Panc1 (cell line): ENCODE data around the gene ARL2BP. TPM values are rescaled to one million over a fixed set of nuclear protein-coding genes. Genes with fewer than 3 reads are reported as not detected.

ENCODE experiments used
- ATAC-seq: fragments of 200-7000 bp; cut with Tn5 transposase; 2 replicates; pipeline ENCODE4 v1.9.1; 2020; ENCODE audit warnings: mild to moderate bottlenecking, moderate library complexity
- BruUV-seq: library from RNA; stranded (reverse); fragments of 400-500 nt; replicated peaks from 2 replicates; lab custom pipeline; 2021; lab: Mats Ljungman, UMichigan
- CTCF ChIA-PET: fragments of 300-600 bp; sonication (Branson Sonifier 250); formaldehyde crosslinking; loops from one replicate; lab custom pipeline; 2022; ENCODE audit warnings: antibody characterized with exemption; lab: Charles Lee
- POLR2A ChIA-PET: fragments of 300-600 bp; sonication (Branson Sonifier 250); formaldehyde crosslinking; loops from one replicate; lab custom pipeline; 2022; ENCODE audit warnings: antibody characterized with exemption; lab: Charles Lee
- DNase-seq: peaks from one replicate; pipeline ENCODE4 v3.0.0-alpha.2; 2010; ENCODE audit warnings: low read depth, low spot score
- H3K27ac ChIP-seq: 2 replicates; pipeline ENCODE4 v1.5.1; 2011; ENCODE audit warnings: mild to moderate bottlenecking, low read length, inconsistent platforms
- H3K27me3 ChIP-seq: fragments of 200-500 bp; sonication (Bioruptor generic); 2 replicates; pipeline ENCODE4 v1.6.0; 2014; ENCODE audit warnings: low read length, inconsistent platforms; ENCODE audit not compliant: control insufficient read depth, insufficient read depth
- H3K36me3 ChIP-seq: fragments of 200-500 bp; sonication (Bioruptor generic); 2 replicates; pipeline ENCODE4 v1.5.1; 2014; ENCODE audit warnings: inconsistent platforms, mild to moderate bottlenecking, low read length, moderate library complexity; ENCODE audit not compliant: control insufficient read depth, insufficient read depth
- H3K4me1 ChIP-seq: 2 replicates; pipeline ENCODE4 v1.5.1; 2011; ENCODE audit warnings: inconsistent platforms, mild to moderate bottlenecking, low read length, moderate library complexity; ENCODE audit not compliant: control insufficient read depth, insufficient read depth
- H3K4me3 ChIP-seq, 2 experiments: 2 replicates each; pipeline ENCODE4 v1.5.1; 2011 to 2012; ENCODE audit warnings: low read depth in 2 of 2, low read length in 2 of 2, mild to moderate bottlenecking in 2 of 2, inconsistent platforms in 1 of 2, moderate library complexity in 1 of 2
- H3K9me3 ChIP-seq: fragments of 200-500 bp; sonication (Bioruptor generic); 2 replicates; pipeline ENCODE4 v1.5.1; 2014; ENCODE audit warnings: low read depth, mild to moderate bottlenecking, inconsistent platforms, low read length, moderate library complexity; ENCODE audit not compliant: control insufficient read depth, insufficient read depth
- POLR2AphosphoS5 ChIP-seq: IDR thresholded peaks from 2 replicates; pipeline ENCODE4 v1.6.1; 2012; ENCODE audit warnings: mild to moderate bottlenecking, low read depth, low read length, moderate library complexity
- REST ChIP-seq, 2 experiments: IDR thresholded peaks; 2 replicates each; pipeline ENCODE4 v1.6.1; 2011 to 2012; ENCODE audit warnings: low read depth in 2 of 2, control low read depth in 1 of 2, low read length in 1 of 2, mild to moderate bottlenecking in 1 of 2, moderate library complexity in 1 of 2; ENCODE audit not compliant: insufficient read depth in 1 of 2
- TCF7L2 ChIP-seq: IDR thresholded peaks from 2 replicates; pipeline ENCODE4 v1.6.1; 2011; ENCODE audit warnings: mild to moderate bottlenecking, low read depth, low read length, inconsistent platforms
- in situ Hi-C: cut with HindIII; loops from 2 replicates; pipeline ENCODE4 v1.10.0; 2016; ENCODE audit warnings: low sequenced_read_pairs, low pct_unique_long_range_greater_than_20kb
- intact Hi-C: fragments of 100-400 bp; cut with micrococcal nuclease; formaldehyde crosslinking; loops from one replicate; pipeline ENCODE4 v1.10.0; 2022; ENCODE audit not compliant: unreplicated experiment
- total RNA-seq: library from RNA; stranded (reverse); gene quantifications from one replicate; pipeline ENCODE4 v1.2.1, GENCODE V29; 2021; ENCODE audit not compliant: unreplicated experiment
- TF ChIP-seq, protein P1 (sequence below): fragments of 450-650 bp; IDR thresholded peaks from 2 replicates; pipeline ENCODE4 v1.5.1; 2017; ENCODE audit warnings: mild to moderate bottlenecking

ARL2BP gene
- total RNA-seq, 1 experiment from 2014 or later, result 47.7 TPM

DNA sequence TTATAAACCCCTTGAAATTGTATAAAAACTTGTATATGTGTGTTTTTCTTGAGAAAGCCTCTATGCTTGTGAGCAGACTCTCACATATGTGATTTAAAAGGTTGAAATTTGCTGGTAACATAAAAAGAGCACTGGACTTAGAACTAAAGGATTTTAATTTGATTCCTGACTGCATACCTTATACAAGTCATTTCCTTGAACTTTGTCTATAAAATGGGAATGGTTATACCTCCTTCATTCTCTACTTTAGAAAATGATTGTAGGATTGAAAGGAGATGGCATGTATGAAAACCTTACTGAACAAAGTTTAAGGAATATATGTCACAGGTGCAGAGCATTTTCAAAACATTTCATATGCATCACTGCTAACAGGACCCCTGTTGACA is 10.4 kb upstream of the ARL2BP start:
- ChIA-PET POLR2A (no interaction called here), CTCF (interaction anchor here (0.5 kb wide), 1 partner anchor 191 kb away, joined by 3 read pairs; no protein-coding TSS in a partner anchor)
- no peaks in the 10 kb centered on the region for H3K9me3 ChIP-seq
- no peak overlapping the region for H3K4me3 ChIP-seq
- in situ Hi-C loops (no loop called here), intact Hi-C loops (loop anchor here (1.0 kb wide), 1 partner anchor 16 kb away; no protein-coding TSS in a partner anchor)
- no peaks in the 10 kb centered on the region for H3K4me1 ChIP-seq
- H3K27me3 ChIP-seq, result no peaks in the 10 kb centered on the region
- H3K36me3 ChIP-seq, result peaks cover 12% of the 10 kb centered on the region
- H3K27ac ChIP-seq, result no peak overlapping the region
- BruUV-seq, result no TSS peak
- ATAC-seq, result no peak
- no peak for TF ChIP-seq REST (IDR thresholded peaks at IDR 0.05; ENCODE audit: insufficient read depth in 1 of 2, low read depth in 2 of 2, low read length in 1 of 2)
- TF ChIP-seq TCF7L2, result no peak
- no peak for TF ChIP-seq POLR2AphosphoS5
- TF ChIP-seq, protein P1, sequence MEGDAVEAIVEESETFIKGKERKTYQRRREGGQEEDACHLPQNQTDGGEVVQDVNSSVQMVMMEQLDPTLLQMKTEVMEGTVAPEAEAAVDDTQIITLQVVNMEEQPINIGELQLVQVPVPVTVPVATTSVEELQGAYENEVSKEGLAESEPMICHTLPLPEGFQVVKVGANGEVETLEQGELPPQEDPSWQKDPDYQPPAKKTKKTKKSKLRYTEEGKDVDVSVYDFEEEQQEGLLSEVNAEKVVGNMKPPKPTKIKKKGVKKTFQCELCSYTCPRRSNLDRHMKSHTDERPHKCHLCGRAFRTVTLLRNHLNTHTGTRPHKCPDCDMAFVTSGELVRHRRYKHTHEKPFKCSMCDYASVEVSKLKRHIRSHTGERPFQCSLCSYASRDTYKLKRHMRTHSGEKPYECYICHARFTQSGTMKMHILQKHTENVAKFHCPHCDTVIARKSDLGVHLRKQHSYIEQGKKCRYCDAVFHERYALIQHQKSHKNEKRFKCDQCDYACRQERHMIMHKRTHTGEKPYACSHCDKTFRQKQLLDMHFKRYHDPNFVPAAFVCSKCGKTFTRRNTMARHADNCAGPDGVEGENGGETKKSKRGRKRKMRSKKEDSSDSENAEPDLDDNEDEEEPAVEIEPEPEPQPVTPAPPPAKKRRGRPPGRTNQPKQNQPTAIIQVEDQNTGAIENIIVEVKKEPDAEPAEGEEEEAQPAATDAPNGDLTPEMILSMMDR, result no peak
- no peak for DNase-seq

- peaks cover 15% of the 10 kb centered on the region for H3K36me3 ChIP-seq
- in situ Hi-C loops (no loop called here), intact Hi-C loops (no loop called here)
- DNase-seq (no peak), ATAC-seq (no peak)
- H3K27ac ChIP-seq, result no peak overlapping the region
- no peaks in the 10 kb centered on the region for H3K4me1 ChIP-seq
- no TSS peak for BruUV-seq
- no peak for TF ChIP-seq REST (IDR thresholded peaks at IDR 0.05; ENCODE audit: insufficient read depth in 1 of 2, low read depth in 2 of 2, low read length in 1 of 2)
- TF ChIP-seq POLR2AphosphoS5, result no peak
- H3K4me3 ChIP-seq, result no peak overlapping the region
- ChIA-PET CTCF (interaction anchor here (0.5 kb wide), 1 partner anchor 190 kb away, joined by 3 read pairs; no protein-coding TSS in a partner anchor), POLR2A (interaction anchor here (0.7 to 1.2 kb wide), 2 partner anchors 10 to 43 kb away, joined by 3 read pairs; partner anchors contain the start of gene ARL2BP)
- no peaks in the 10 kb centered on the region for H3K27me3 ChIP-seq
- H3K9me3 ChIP-seq, result no peaks in the 10 kb centered on the region
Observed at GRCh38 chr16:57235128-57236021, 9.7 kb upstream of the ARL2BP start.
